ENCODE measurements around the gene ELAC2.

ELAC2 gene

GRCh38 chr17:13024526-13025257 lies 6.9 kb upstream of the ELAC2 start:
- Histone ChIP-seq H3K36me3 (ENCODE audit: insufficient read depth, low read length) (no peaks in the 10 kb centered on the region), H3K4me3 (ENCODE audit: low read length, poor library complexity, severe bottlenecking) (peak overlapping the region; percentile 66), H3K9me2 (replicated peaks; ENCODE audit: low read depth, low read length) (no peaks in the 10 kb centered on the region), H3K79me2 (ENCODE audit: insufficient read depth, low read length) (no peaks in the 10 kb centered on the region), H3K9me3 (ENCODE audit: insufficient read depth, low read depth, low read length) (no peaks in the 10 kb centered on the region), H3K4me2 (ENCODE audit: low read depth, low read length, poor library complexity, severe bottlenecking) (peak overlapping the region; percentile 73), H3F3A (ENCODE audit: low read depth) (no peaks in the 10 kb centered on the region), H3K27me3 (ENCODE audit: insufficient read depth, low read length, poor library complexity, severe bottlenecking) (no peaks in the 10 kb centered on the region), H3K4me1 (ENCODE audit: insufficient read depth, low read length, poor library complexity, severe bottlenecking) (no peaks in the 10 kb centered on the region), H3K9ac (ENCODE audit: low read depth, low read length, poor library complexity, severe bottlenecking) (peak overlapping the region; percentile 3), H4K20me1 (ENCODE audit: insufficient read depth, low read length, poor library complexity, severe bottlenecking) (no peaks in the 10 kb centered on the region), H2AFZ (ENCODE audit: low read length) (peak overlapping the region; percentile 95)
- TF ChIP-seq EZH2phosphoT487 (IDR thresholded peaks at IDR 0.05; ENCODE audit: borderline replicate concordance) (no peak), CTCF (conservative IDR thresholded peaks at IDR 0.05; ENCODE audit: low read length) (peak; percentile 93)

- TF ChIP-seq EZH2phosphoT487 (IDR thresholded peaks at IDR 0.05; ENCODE audit: borderline replicate concordance) (no peak), CTCF (conservative IDR thresholded peaks at IDR 0.05; ENCODE audit: low read length) (no peak)
- Histone ChIP-seq H3K4me3 (ENCODE audit: low read length, poor library complexity, severe bottlenecking) (peak overlapping the region; percentile 66), H3K9me3 (ENCODE audit: insufficient read depth, low read depth, low read length) (no peaks in the 10 kb centered on the region), H3K27me3 (ENCODE audit: insufficient read depth, low read length, poor library complexity, severe bottlenecking) (no peaks in the 10 kb centered on the region), H3K79me2 (ENCODE audit: insufficient read depth, low read length) (no peaks in the 10 kb centered on the region), H3K36me3 (ENCODE audit: insufficient read depth, low read length) (no peaks in the 10 kb centered on the region), H3K4me2 (ENCODE audit: low read depth, low read length, poor library complexity, severe bottlenecking) (peak overlapping the region; percentile 73), H3F3A (ENCODE audit: low read depth) (no peaks in the 10 kb centered on the region), H3K9me2 (replicated peaks; ENCODE audit: low read depth, low read length) (no peaks in the 10 kb centered on the region), H2AFZ (ENCODE audit: low read length) (peak overlapping the region; percentile 95), H3K4me1 (ENCODE audit: insufficient read depth, low read length, poor library complexity, severe bottlenecking) (no peaks in the 10 kb centered on the region), H3K9ac (ENCODE audit: low read depth, low read length, poor library complexity, severe bottlenecking) (peak overlapping the region; percentile 3), H4K20me1 (ENCODE audit: insufficient read depth, low read length, poor library complexity, severe bottlenecking) (no peaks in the 10 kb centered on the region)
Measured at GRCh38 chr17:13024016-13024415, 6.2 kb upstream of the ELAC2 start.

- peaks cover 16% of the 10 kb centered on the region for H4K20me1 ChIP-seq (ENCODE audit: insufficient read depth, low read length, poor library complexity, severe bottlenecking)
- H3K36me3 ChIP-seq (ENCODE audit: insufficient read depth, low read length), result peaks cover 24% of the 10 kb centered on the region; the same call in 1 of the 2 replicates
- no peaks in the 10 kb centered on the region for H3K9me3 ChIP-seq (ENCODE audit: insufficient read depth, low read depth, low read length)
- H2AFZ ChIP-seq (ENCODE audit: low read length), result peak overlapping the region; percentile 84
- peak overlapping the region; percentile 81 for H3K9ac ChIP-seq (ENCODE audit: low read depth, low read length, poor library complexity, severe bottlenecking)
- H3K79me2 ChIP-seq (ENCODE audit: insufficient read depth, low read length), result peaks cover 31% of the 10 kb centered on the region
- H3K27me3 ChIP-seq (ENCODE audit: insufficient read depth, low read length, poor library complexity, severe bottlenecking), result no peaks in the 10 kb centered on the region
- H3K9me2 ChIP-seq (replicated peaks; ENCODE audit: low read depth, low read length), result no peaks in the 10 kb centered on the region
- H3F3A ChIP-seq (ENCODE audit: low read depth), result no peaks in the 10 kb centered on the region
- H3K4me1 ChIP-seq (ENCODE audit: insufficient read depth, low read length, poor library complexity, severe bottlenecking), result peaks cover 19% of the 10 kb centered on the region
- H3K4me2 ChIP-seq (ENCODE audit: low read depth, low read length, poor library complexity, severe bottlenecking), result peak overlapping the region; percentile 91
- TF ChIP-seq CTCF (conservative IDR thresholded peaks at IDR 0.05; ENCODE audit: low read length) (no peak), EZH2phosphoT487 (IDR thresholded peaks at IDR 0.05; ENCODE audit: borderline replicate concordance) (no peak)
- peak overlapping the region; percentile 91 for H3K4me3 ChIP-seq (ENCODE audit: low read length, poor library complexity, severe bottlenecking)
Measured at GRCh38 chr17:13016881-13017654, 759 bp downstream of the ELAC2 start.

All from Loucy (cell line).